K562 (cell line): ENCODE data around the gene ZDHHC20. TPM values are rescaled to one million over a fixed set of nuclear protein-coding genes. Genes with fewer than 3 reads are reported as not detected.

Experiments used
- CBX3 ChIP-seq, 2 experiments: IDR thresholded peaks; 1 replicate in 1 of 2; 2 replicates in 1 of 2; pipeline ENCODE4 v1.6.1; 2012; ENCODE audit warnings: inconsistent platforms in 2 of 2, low read length in 2 of 2, borderline replicate concordance in 1 of 2, control low read depth in 1 of 2
- CREB1 ChIP-seq, 2 experiments: sonication (generic) in 1 of 2; formaldehyde crosslinking in 1 of 2; IDR thresholded peaks; 2 replicates each; pipeline versions ENCODE4 v1.6.1 to v1.8.0; 2012 to 2022; ENCODE audit warnings: inconsistent platforms in 1 of 2, mild to moderate bottlenecking in 1 of 2, missing genetic modification reagents in 1 of 2, moderate library complexity in 1 of 2
- GTF3C2 ChIP-seq: IDR thresholded peaks from 3 replicates; pipeline ENCODE4 v1.6.1; 2011; ENCODE audit warnings: borderline replicate concordance, mild to moderate bottlenecking, moderate library complexity; ENCODE audit not compliant: insufficient read length; ENCODE audit errors: extremely low read depth
- KHSRP ChIP-seq: fragments of 450-650 bp; IDR thresholded peaks from 2 replicates; pipeline ENCODE4 v1.6.1; 2017
- MBD2 ChIP-seq: sonication (generic); IDR thresholded peaks from 2 replicates; pipeline ENCODE4 v1.6.1; 2016; ENCODE audit warnings: low read depth, borderline replicate concordance
- RBBP5 ChIP-seq: fragments of 200-600 bp; sonication (generic); IDR thresholded peaks from 2 replicates; pipeline ENCODE4 v1.6.1; 2012; ENCODE audit warnings: borderline replicate concordance, mild to moderate bottlenecking, low read length, control low read depth, inconsistent platforms; ENCODE audit not compliant: insufficient read depth, poor library complexity, severe bottlenecking
- USF1 ChIP-seq: sonication (generic); formaldehyde crosslinking; IDR thresholded peaks from 2 replicates; pipeline ENCODE4 v1.9.0; 2022; ENCODE audit warnings: mild to moderate bottlenecking, missing genetic modification reagents
- XRCC4 ChIP-seq: IDR thresholded peaks from one replicate; pipeline ENCODE4 v1.6.1; 2011; ENCODE audit not compliant: insufficient read depth, insufficient read length; ENCODE audit errors: extremely low read depth
- ZNF280A ChIP-seq: fragments of 450-650 bp; IDR thresholded peaks from 2 replicates; pipeline ENCODE4 v1.6.1; 2018; ENCODE audit warnings: mild to moderate bottlenecking, low read depth; ENCODE audit not compliant: partially characterized antibody
- polyA plus RNA-seq, 8 experiments: library from polyadenylated mRNA; depleted of rRNA in 4 of 8; stranded (reverse) in 5 of 8; unstranded in 3 of 8; fragments of >200 nt; fragmentation: Nextera tagmentation in 2 of 8; fragmentation: Illumina TruSeq in 1 of 8; extraction: Ambion mirVana in 2 of 8; extraction: Trizol in 1 of 8; gene quantifications; 2 replicates each; pipeline versions ENCODE4 v1.2.1 to v1.2.3, GENCODE V29; 2011 to 2014; ENCODE audit warnings: inconsistent platforms in 1 of 8, missing spikeins in 1 of 8
- total RNA-seq, 7 experiments: library from RNA; depleted of rRNA in 6 of 7; stranded (reverse); fragments of >200 nt in 6 of 7; fragmentation: Illumina TruSeq in 2 of 7; extraction: Trizol in 2 of 7; gene quantifications; 2 replicates each; pipeline versions ENCODE4 v1.2.1 to v1.2.3, GENCODE V29; 2011 to 2021; ENCODE audit warnings: low replicate concordance in 1 of 7
- TF ChIP-seq, protein P1 (sequence below): fragments of 450-650 bp; IDR thresholded peaks from 2 replicates; pipeline ENCODE4 v1.6.1; 2016; ENCODE audit warnings: mild to moderate bottlenecking, moderate library complexity

The ZDHHC20 gene
- total and polyA plus RNA-seq, 9 of the 15 experiments (the other 6 are each of a cell fraction or from before 2014, with no cell fraction given), result 2.7 to 20.9 (median 15.8) TPM

- TF ChIP-seq, protein P1, sequence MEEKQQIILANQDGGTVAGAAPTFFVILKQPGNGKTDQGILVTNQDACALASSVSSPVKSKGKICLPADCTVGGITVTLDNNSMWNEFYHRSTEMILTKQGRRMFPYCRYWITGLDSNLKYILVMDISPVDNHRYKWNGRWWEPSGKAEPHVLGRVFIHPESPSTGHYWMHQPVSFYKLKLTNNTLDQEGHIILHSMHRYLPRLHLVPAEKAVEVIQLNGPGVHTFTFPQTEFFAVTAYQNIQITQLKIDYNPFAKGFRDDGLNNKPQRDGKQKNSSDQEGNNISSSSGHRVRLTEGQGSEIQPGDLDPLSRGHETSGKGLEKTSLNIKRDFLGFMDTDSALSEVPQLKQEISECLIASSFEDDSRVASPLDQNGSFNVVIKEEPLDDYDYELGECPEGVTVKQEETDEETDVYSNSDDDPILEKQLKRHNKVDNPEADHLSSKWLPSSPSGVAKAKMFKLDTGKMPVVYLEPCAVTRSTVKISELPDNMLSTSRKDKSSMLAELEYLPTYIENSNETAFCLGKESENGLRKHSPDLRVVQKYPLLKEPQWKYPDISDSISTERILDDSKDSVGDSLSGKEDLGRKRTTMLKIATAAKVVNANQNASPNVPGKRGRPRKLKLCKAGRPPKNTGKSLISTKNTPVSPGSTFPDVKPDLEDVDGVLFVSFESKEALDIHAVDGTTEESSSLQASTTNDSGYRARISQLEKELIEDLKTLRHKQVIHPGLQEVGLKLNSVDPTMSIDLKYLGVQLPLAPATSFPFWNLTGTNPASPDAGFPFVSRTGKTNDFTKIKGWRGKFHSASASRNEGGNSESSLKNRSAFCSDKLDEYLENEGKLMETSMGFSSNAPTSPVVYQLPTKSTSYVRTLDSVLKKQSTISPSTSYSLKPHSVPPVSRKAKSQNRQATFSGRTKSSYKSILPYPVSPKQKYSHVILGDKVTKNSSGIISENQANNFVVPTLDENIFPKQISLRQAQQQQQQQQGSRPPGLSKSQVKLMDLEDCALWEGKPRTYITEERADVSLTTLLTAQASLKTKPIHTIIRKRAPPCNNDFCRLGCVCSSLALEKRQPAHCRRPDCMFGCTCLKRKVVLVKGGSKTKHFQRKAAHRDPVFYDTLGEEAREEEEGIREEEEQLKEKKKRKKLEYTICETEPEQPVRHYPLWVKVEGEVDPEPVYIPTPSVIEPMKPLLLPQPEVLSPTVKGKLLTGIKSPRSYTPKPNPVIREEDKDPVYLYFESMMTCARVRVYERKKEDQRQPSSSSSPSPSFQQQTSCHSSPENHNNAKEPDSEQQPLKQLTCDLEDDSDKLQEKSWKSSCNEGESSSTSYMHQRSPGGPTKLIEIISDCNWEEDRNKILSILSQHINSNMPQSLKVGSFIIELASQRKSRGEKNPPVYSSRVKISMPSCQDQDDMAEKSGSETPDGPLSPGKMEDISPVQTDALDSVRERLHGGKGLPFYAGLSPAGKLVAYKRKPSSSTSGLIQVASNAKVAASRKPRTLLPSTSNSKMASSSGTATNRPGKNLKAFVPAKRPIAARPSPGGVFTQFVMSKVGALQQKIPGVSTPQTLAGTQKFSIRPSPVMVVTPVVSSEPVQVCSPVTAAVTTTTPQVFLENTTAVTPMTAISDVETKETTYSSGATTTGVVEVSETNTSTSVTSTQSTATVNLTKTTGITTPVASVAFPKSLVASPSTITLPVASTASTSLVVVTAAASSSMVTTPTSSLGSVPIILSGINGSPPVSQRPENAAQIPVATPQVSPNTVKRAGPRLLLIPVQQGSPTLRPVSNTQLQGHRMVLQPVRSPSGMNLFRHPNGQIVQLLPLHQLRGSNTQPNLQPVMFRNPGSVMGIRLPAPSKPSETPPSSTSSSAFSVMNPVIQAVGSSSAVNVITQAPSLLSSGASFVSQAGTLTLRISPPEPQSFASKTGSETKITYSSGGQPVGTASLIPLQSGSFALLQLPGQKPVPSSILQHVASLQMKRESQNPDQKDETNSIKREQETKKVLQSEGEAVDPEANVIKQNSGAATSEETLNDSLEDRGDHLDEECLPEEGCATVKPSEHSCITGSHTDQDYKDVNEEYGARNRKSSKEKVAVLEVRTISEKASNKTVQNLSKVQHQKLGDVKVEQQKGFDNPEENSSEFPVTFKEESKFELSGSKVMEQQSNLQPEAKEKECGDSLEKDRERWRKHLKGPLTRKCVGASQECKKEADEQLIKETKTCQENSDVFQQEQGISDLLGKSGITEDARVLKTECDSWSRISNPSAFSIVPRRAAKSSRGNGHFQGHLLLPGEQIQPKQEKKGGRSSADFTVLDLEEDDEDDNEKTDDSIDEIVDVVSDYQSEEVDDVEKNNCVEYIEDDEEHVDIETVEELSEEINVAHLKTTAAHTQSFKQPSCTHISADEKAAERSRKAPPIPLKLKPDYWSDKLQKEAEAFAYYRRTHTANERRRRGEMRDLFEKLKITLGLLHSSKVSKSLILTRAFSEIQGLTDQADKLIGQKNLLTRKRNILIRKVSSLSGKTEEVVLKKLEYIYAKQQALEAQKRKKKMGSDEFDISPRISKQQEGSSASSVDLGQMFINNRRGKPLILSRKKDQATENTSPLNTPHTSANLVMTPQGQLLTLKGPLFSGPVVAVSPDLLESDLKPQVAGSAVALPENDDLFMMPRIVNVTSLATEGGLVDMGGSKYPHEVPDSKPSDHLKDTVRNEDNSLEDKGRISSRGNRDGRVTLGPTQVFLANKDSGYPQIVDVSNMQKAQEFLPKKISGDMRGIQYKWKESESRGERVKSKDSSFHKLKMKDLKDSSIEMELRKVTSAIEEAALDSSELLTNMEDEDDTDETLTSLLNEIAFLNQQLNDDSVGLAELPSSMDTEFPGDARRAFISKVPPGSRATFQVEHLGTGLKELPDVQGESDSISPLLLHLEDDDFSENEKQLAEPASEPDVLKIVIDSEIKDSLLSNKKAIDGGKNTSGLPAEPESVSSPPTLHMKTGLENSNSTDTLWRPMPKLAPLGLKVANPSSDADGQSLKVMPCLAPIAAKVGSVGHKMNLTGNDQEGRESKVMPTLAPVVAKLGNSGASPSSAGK, result no peak
- TF ChIP-seq KHSRP (no peak), USF1 (CRISPR knock-in tag) (no peak), CREB1 (IDR thresholded peaks at IDR 0.05) (no peak), CREB1 (CRISPR knock-in tag; IDR thresholded peaks at IDR 0.05) (no peak), MBD2 (no peak), RBBP5 (no peak), GTF3C2 (no peak), ZNF280A (no peak), XRCC4 (no peak), CBX3 (IDR thresholded peaks at IDR 0.05; ENCODE audit: borderline replicate concordance in 1 of 2, low read length in 2 of 2) (no peak)
These were observed 99.2 kb downstream of the ZDHHC20 start (continued) for GRCh38 chr13:21359855-21360254.
